HG02885 (cell line): ENCODE measurements around the gene HGF.
A peak's percentile ranks its signal among the peaks of the same experiment; 100 is the strongest.

Experiments used
- ATAC-seq: cut with Tn5 transposase; IDR thresholded peaks from one replicate; pipeline ENCODE4 v1.9.1; 2021; ENCODE audit warnings: mild to moderate bottlenecking; ENCODE audit not compliant: unreplicated experiment, poor library complexity

Gene HGF

GRCh38 chr7:81688622-81689411 lies 81.0 kb downstream of the HGF start:
- no peak for ATAC-seq

- no peak for ATAC-seq
Measured at GRCh38 chr7:81687062-81687461, 82.8 kb downstream of the HGF start.

- ATAC-seq, result no peak
Measured at GRCh38 chr7:81685270-81685868, 84.5 kb downstream of the HGF start.

GRCh38 chr7:81684514-81685269 lies 85.2 kb downstream of the HGF start:
- ATAC-seq, result peak; percentile 91

- no peak for ATAC-seq
Measured at GRCh38 chr7:81684033-81684432, 85.8 kb downstream of the HGF start.

- ATAC-seq, result no peak
Measured at GRCh38 chr7:81682873-81683272, 87.0 kb downstream of the HGF start.

GRCh38 chr7:81680120-81680519 lies 89.7 kb downstream of the HGF start:
- no peak for ATAC-seq

- ATAC-seq, result no peak
Measured at GRCh38 chr7:81676813-81677212, 93.0 kb downstream of the HGF start.

GRCh38 chr7:81676105-81676811 lies 93.6 kb downstream of the HGF start:
- no peak for ATAC-seq

- no peak for ATAC-seq
Measured at GRCh38 chr7:81674431-81674830, 95.4 kb downstream of the HGF start.

GRCh38 chr7:81672872-81673271 lies 97.0 kb downstream of the HGF start:
- ATAC-seq, result no peak

GRCh38 chr7:81669476-81670105 lies 100.3 kb downstream of the HGF start:
- ATAC-seq, result no peak

GRCh38 chr7:81666209-81666608 lies 103.6 kb downstream of the HGF start:
- ATAC-seq, result no peak

- no peak for ATAC-seq
Measured at GRCh38 chr7:81665236-81665635, 104.6 kb downstream of the HGF start.

- ATAC-seq, result no peak
Measured at GRCh38 chr7:81664304-81664703, 105.5 kb downstream of the HGF start.

GRCh38 chr7:81662531-81662930 lies 107.3 kb downstream of the HGF start:
- no peak for ATAC-seq

GRCh38 chr7:81659697-81660395 lies 110.0 kb downstream of the HGF start:
- no peak for ATAC-seq

GRCh38 chr7:81657551-81657950 lies 112.3 kb downstream of the HGF start:
- ATAC-seq, result no peak

- no peak for ATAC-seq
Measured at GRCh38 chr7:81655271-81655670, 114.6 kb downstream of the HGF start.

GRCh38 chr7:81652225-81652624 lies 117.6 kb downstream of the HGF start:
- no peak for ATAC-seq
